GM23248 (cell line): ENCODE results near the gene C19orf25. TPM values are rescaled to one million over a fixed set of nuclear protein-coding genes. Genes with fewer than 3 reads are reported as not detected.

Experiments used
- DNase-seq: peaks from one replicate; pipeline ENCODE4 v3.0.0-alpha.2; 2015
- H2AFZ ChIP-seq: fragments of 200-600 bp; sonication (generic); 2 replicates; pipeline ENCODE4 v1.6.1; 2016; ENCODE audit warnings: antibody characterized with exemption
- H3F3A ChIP-seq: fragments of 200-600 bp; sonication (generic); 2 replicates; pipeline ENCODE4 v1.6.1; 2016; ENCODE audit warnings: mild to moderate bottlenecking, antibody characterized with exemption, mixed run types; ENCODE audit not compliant: insufficient read depth
- H3K27ac ChIP-seq: fragments of 200-600 bp; sonication (generic); 2 replicates; pipeline ENCODE4 v1.5.1; 2016; ENCODE audit warnings: mild to moderate bottlenecking
- H3K27me3 ChIP-seq: fragments of 200-600 bp; sonication (generic); replicated peaks from 2 replicates; pipeline ENCODE4 v1.6.1; 2016; ENCODE audit warnings: mild to moderate bottlenecking; ENCODE audit not compliant: insufficient read depth
- H3K36me3 ChIP-seq: fragments of 200-600 bp; sonication (generic); 2 replicates; pipeline ENCODE4 v1.6.1; 2016; ENCODE audit warnings: low read depth, mild to moderate bottlenecking
- H3K4me1 ChIP-seq: fragments of 200-600 bp; sonication (generic); 2 replicates; pipeline ENCODE4 v1.6.1; 2016; ENCODE audit warnings: mild to moderate bottlenecking; ENCODE audit not compliant: insufficient read depth
- H3K4me2 ChIP-seq: fragments of 200-600 bp; sonication (generic); one replicate; pipeline ENCODE4 v1.6.1; 2016; ENCODE audit warnings: mild to moderate bottlenecking; ENCODE audit not compliant: unreplicated experiment
- H3K4me3 ChIP-seq: fragments of 200-600 bp; sonication (generic); 2 replicates; pipeline ENCODE4 v1.5.1; 2016; ENCODE audit warnings: mild to moderate bottlenecking
- H3K79me2 ChIP-seq: fragments of 200-600 bp; sonication (generic); 2 replicates; pipeline ENCODE4 v1.6.1; 2016; ENCODE audit warnings: mild to moderate bottlenecking; ENCODE audit not compliant: insufficient read depth
- H3K9ac ChIP-seq: fragments of 200-600 bp; sonication (generic); 2 replicates; pipeline ENCODE4 v1.6.1; 2016; ENCODE audit warnings: mild to moderate bottlenecking
- H3K9me2 ChIP-seq: fragments of 200-600 bp; sonication (generic); 2 replicates; pipeline ENCODE4 v1.6.1; 2016; ENCODE audit warnings: mixed run types, mild to moderate bottlenecking, moderate library complexity; ENCODE audit not compliant: insufficient read depth
- H3K9me3 ChIP-seq: fragments of 200-600 bp; sonication (generic); one replicate; pipeline ENCODE4 v1.6.1; 2017; ENCODE audit warnings: low read depth
- H4K20me1 ChIP-seq: fragments of 200-600 bp; sonication (generic); 2 replicates; pipeline ENCODE4 v1.6.0; 2016; ENCODE audit not compliant: insufficient read depth
- EZH2 ChIP-seq: fragments of 200-600 bp; sonication (generic); IDR thresholded peaks from 2 replicates; pipeline ENCODE4 v1.6.1; 2018; ENCODE audit warnings: antibody characterized with exemption, mild to moderate bottlenecking; ENCODE audit not compliant: insufficient read depth, poor library complexity, severe bottlenecking
- EZH2phosphoT487 ChIP-seq: fragments of 200-600 bp; sonication (generic); IDR thresholded peaks from 2 replicates; pipeline ENCODE4 v1.6.1; 2018; ENCODE audit warnings: antibody characterized with exemption, moderate library complexity, mild to moderate bottlenecking, low read depth; ENCODE audit not compliant: insufficient read depth
- WGBS, 2 experiments: methylation state at CpG; one replicate each; pipeline ENCODE4 v1.1.6; 2015 to 2017; ENCODE audit warnings: low lambda C conversion rate in 2 of 2, low coverage in 1 of 2; ENCODE audit errors: missing lambda C conversion rate in 2 of 2; 5-methylcytosine and 5-hydroxymethylcytosine counted together
- in situ Hi-C: fragments of 300-500 bp; cut with MboI; formaldehyde crosslinking; loops from 2 replicates; pipeline ENCODE4 v1.15.0; 2020
- polyA plus RNA-seq: library from polyadenylated mRNA; unstranded; fragments of >200 nt; fragmentation: Nextera tagmentation; extraction: Ambion mirVana; gene quantifications from 2 replicates; pipeline ENCODE4 v1.2.1, GENCODE V29; 2016
- total RNA-seq: library from RNA; depleted of rRNA; stranded (reverse); fragments of >200 nt; shearing (Covaris generic); gene quantifications from 2 replicates; pipeline ENCODE4 v1.2.3, GENCODE V29; 2014

Gene C19orf25
- total and polyA plus RNA-seq, 2 experiments from 2014 or later, result 34.7 to 35.9 TPM

- no peak for TF ChIP-seq EZH2phosphoT487
- Histone ChIP-seq H3K36me3 (peaks cover 15% of the 10 kb centered on the region), H3K27ac (no peak overlapping the region)
Measured at GRCh38 chr19:1431759-1432506, 47.1 kb downstream of the C19orf25 start.

GRCh38 chr19:1430246-1430645 is 48.8 kb downstream of the C19orf25 start:
- in situ Hi-C loops, result no loop called here
- DNase-seq, result no peak
- peaks cover 59% of the 10 kb centered on the region for H3K79me2 ChIP-seq
- no peak overlapping the region for H3K27ac ChIP-seq
- H3K9me3 ChIP-seq, result no peaks in the 10 kb centered on the region
- H3K4me1 ChIP-seq, result no peaks in the 10 kb centered on the region
- no peaks in the 10 kb centered on the region for H3K9me2 ChIP-seq
- H4K20me1 ChIP-seq, result no peaks in the 10 kb centered on the region
- no peak overlapping the region for H3K4me2 ChIP-seq
- H3K4me3 ChIP-seq, result no peak overlapping the region
- peaks cover 15% of the 10 kb centered on the region for H3K36me3 ChIP-seq
- TF ChIP-seq EZH2, result no peak
- no peak for TF ChIP-seq EZH2phosphoT487
- peaks cover 2% of the 10 kb centered on the region for H3F3A ChIP-seq
- WGBS, 2 experiments, result 87 to 91% methylated on average over 11 to 14 of the region's 14 CpGs
- H3K9ac ChIP-seq, result no peak overlapping the region
- no peak overlapping the region for H2AFZ ChIP-seq
- no peaks in the 10 kb centered on the region for H3K27me3 ChIP-seq

More at GRCh38 chr19:1431759-1432506, 47.1 kb downstream of the C19orf25 start:
- Histone ChIP-seq H2AFZ (no peak overlapping the region), H3K9me2 (no peaks in the 10 kb centered on the region), H3K79me2 (peaks cover 51% of the 10 kb centered on the region), H3K9ac (no peak overlapping the region), H3K4me2 (no peak overlapping the region), H3K4me3 (no peak overlapping the region), H4K20me1 (no peaks in the 10 kb centered on the region), H3K9me3 (no peaks in the 10 kb centered on the region), H3F3A (peaks cover 9% of the 10 kb centered on the region), H3K4me1 (no peaks in the 10 kb centered on the region), H3K27me3 (no peaks in the 10 kb centered on the region)
- in situ Hi-C loops, result no loop called here
- WGBS, 2 experiments, result 88 to 90% methylated on average over 24 of the region's 24 CpGs
- no peak for DNase-seq

- WGBS, 2 experiments, result 84 to 85% methylated on average over 14 of the region's 14 CpGs
- Histone ChIP-seq H4K20me1 (no peaks in the 10 kb centered on the region), H3K9me3 (no peaks in the 10 kb centered on the region), H3K9me2 (no peaks in the 10 kb centered on the region), H3K79me2 (peaks cover 64% of the 10 kb centered on the region), H3K4me3 (no peak overlapping the region), H3K9ac (no peak overlapping the region), H3F3A (no peaks in the 10 kb centered on the region), H3K27me3 (no peaks in the 10 kb centered on the region), H2AFZ (no peak overlapping the region), H3K36me3 (peaks cover 12% of the 10 kb centered on the region; the same call in 1 of the 2 replicates), H3K4me1 (no peaks in the 10 kb centered on the region), H3K27ac (no peak overlapping the region), H3K4me2 (no peak overlapping the region)
- no peak for DNase-seq
- in situ Hi-C loops, result no loop called here
- no peak for TF ChIP-seq EZH2phosphoT487
- TF ChIP-seq EZH2, result no peak
Measured at GRCh38 chr19:1429750-1430149, 49.3 kb downstream of the C19orf25 start.

GRCh38 chr19:1428738-1429391 is 50.1 kb downstream of the C19orf25 start:
- H4K20me1 ChIP-seq, result no peaks in the 10 kb centered on the region
- in situ Hi-C loops, result no loop called here
- no peak overlapping the region for H3K9ac ChIP-seq
- TF ChIP-seq EZH2phosphoT487, result no peak
- no peak for TF ChIP-seq EZH2
- no peak overlapping the region for H3K27ac ChIP-seq
- no peaks in the 10 kb centered on the region for H3K27me3 ChIP-seq
- no peak overlapping the region for H3K4me2 ChIP-seq
- H3K4me1 ChIP-seq, result no peaks in the 10 kb centered on the region
- no peak overlapping the region for H3K4me3 ChIP-seq
- 89 to 90% methylated on average over 40 to 41 of the region's 41 CpGs for WGBS, 2 experiments
- no peaks in the 10 kb centered on the region for H3K9me3 ChIP-seq
- H2AFZ ChIP-seq, result no peak overlapping the region
- no peaks in the 10 kb centered on the region for H3F3A ChIP-seq
- H3K79me2 ChIP-seq, result peaks cover 70% of the 10 kb centered on the region
- H3K36me3 ChIP-seq, result peaks cover 12% of the 10 kb centered on the region; the same call in 1 of the 2 replicates
- H3K9me2 ChIP-seq, result no peaks in the 10 kb centered on the region
- no peak for DNase-seq
